GM19438 (cell line): Measurements from ENCODE around the gene ZCCHC14.

Experiments used
- ATAC-seq: cut with Tn5 transposase; IDR thresholded peaks from one replicate; pipeline ENCODE4 v1.9.1; 2021; ENCODE audit warnings: low read depth; ENCODE audit not compliant: unreplicated experiment

Gene ZCCHC14

DNA sequence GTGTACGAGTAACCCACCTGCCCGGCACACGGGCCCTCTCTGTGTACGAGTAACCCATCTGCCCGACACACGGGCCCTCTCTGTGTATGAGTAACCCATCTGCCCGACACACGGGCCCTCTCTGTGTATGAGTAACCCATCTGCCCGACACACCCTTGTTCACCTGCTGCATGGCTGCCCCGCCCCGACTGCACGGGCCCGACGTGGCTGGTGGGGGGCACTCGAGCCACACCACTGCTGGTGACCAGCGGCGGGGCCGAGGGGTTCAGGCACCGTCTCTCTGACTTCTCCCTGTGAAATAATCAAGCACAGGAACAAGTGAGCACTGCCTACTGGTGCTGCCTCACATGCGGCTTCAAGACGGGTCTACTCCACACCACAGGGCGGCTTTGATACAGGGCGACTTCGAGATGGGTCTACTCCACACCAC lies 78.6 kb downstream of the ZCCHC14 start:
- ATAC-seq: no peak

DNA sequence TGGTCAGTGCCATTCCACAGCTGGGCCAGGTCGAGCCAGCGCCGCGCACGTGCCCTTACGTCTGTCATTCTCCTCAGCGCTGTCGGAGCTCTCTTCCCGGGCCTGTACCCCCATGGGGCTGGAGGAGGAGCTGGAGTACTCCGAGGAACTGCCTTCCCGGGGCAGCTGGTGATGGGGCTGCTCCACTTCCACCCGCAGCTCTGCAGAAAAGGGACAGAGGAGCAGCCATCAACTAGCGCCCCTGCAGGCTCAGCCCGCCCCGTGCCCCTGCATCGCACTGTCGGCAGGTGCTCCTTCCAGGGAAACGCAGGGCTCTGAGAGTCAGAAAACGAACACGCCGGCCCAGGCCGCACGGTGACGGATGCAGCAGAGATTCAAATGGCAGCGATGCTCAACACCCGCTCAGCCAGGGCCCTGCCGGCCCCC lies 79.8 kb downstream of the ZCCHC14 start:
- no peak for ATAC-seq

DNA sequence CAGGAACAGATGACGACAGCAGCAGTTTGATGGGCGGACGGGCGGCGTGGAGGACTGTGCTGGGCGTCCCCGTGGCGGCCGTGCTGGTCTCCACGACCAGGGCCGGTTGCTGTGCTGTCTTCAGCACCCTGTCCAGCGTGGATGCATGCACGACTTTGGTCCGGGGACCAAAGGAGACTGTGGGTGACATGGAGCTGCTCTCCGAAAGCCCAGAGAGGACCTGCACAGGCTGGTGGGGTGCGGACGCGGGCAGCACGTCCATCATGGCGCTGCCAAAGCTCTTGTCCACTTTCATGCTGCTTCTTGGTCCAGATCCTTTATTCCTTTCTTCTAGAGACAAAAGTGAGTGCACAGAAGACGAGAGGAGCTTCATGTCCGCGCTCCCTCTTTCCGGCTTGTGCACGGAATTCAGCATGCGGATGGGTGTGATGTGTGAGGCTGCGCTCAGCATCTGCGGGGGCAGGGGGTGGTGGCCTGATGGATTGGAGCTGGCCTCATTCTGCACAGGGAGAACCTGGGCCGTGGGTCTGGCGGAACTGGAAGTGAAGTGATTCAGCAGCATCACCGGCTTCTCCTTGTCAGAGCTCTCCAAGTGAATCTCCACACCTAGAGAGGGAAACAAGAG lies 80.3 kb downstream of the ZCCHC14 start:
- ATAC-seq: no peak

GRCh38 chr16:87411375-87412271 lies 81.2 kb downstream of the ZCCHC14 start:
- no peak for ATAC-seq

DNA sequence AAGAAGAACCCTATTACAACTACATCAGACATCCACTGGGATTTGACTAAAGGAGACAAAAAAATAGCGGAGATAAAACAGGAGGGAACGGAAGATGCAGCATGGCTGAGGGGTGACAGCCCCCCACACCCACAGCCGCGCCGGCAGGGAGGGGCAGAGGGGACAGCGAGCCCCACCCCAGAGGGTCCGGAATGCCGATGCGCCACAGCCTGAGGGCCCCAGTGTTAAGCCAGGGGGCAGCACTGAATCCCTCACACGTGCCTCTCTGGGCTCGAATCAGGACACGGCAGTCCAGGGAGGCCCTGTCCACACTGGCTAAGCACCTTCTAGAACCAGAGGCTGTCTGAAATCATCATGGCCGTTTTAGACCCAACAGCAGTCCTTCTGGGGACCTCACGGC lies 81.9 kb downstream of the ZCCHC14 start:
- ATAC-seq: no peak

DNA sequence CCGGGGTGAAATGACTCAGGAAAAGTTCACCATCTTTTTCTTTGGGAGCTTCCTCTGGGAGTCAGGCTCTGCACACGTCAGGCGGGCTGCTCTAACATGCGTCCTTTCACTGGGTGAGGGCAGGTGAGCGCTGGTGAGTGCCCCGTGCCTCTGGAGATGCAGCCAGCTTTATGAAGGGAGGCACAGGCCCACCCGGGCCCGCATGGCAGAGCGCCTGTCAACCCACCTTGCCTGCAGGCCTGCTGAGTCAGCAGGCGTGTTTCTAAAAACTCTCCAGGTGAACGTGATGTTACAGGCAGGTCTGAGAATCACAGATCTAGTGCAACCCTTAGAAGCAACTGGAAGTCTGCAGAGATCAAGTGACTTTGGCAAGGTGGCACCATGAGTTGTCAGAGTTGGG lies 82.3 kb downstream of the ZCCHC14 start:
- ATAC-seq: no peak

DNA sequence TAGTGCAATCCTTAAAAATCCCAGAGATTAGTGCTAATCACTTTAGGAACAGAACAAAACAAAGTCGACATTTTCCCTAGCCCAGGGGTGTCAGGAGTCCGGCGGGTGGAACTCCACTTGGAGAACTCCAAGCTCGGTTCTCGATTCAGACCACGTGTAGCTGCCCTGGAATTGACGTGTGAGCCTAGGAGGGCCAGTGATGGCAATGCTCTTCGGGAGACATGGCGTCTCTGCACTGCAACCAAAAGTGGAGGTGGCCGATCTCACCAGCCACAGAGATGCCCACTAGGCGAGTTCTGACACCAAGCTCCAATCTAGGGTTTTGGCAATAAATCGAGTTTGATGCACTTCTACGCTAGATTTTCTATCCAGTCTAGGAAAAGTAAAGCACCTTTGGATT lies 83.0 kb downstream of the ZCCHC14 start:
- ATAC-seq: no peak

GRCh38 chr16:87409153-87409552 lies 83.7 kb downstream of the ZCCHC14 start:
- ATAC-seq: no peak

DNA sequence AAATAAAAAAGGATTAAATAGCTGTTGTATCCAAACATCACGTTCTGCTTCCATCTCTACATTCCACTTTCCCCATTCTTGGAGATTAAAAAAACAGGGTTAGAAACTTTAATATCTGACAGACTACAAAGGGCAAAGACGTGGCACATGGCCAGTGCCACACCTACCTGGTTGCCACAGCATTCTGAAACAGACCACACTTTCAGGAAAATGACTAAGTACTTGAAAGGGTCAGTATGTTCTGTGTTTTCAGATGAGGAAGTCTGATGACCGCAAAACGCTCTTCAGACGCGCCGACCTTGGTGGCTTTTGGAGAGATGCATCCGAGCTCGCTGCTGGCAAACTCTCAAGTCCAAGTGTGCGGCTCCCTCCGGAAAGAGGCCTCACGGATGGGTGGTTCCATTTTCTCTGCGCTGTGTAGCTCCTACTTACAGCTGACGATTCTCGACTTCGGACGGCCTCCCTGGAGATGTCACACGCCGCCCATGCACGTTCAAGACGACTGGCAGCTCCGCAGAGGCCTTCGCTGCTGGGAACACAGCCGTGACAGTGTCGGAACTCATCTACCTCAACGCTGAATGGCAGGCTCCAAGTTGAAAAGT lies 85.2 kb downstream of the ZCCHC14 start:
- no peak for ATAC-seq

DNA sequence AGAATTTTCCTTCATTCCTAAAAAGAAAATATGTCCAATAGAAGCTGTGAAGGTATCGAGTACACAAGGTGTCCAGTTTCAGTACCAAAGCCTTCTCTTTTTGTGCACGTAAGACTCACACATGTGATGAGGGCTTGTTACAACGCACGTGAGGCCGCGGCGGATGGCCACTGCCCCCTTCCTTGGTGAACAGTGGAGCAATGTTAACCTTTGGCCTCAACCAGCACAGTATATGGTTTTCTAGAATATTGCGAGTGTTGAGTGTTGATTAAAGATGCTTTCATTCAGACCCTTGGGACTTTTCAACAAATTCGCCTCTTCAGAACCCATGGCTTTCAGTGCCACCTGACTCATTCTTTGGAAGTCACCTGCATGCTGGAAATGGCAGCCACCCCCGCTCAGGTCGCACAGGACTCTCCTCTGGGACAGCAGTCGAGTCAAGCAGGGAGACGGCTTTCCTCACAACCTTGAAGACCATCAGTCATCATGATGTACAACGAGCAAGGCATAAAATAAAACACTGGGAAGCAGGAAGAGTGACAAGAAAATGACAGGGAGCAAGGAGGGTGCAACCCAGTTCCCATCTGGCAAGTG lies 86.2 kb downstream of the ZCCHC14 start:
- ATAC-seq: no peak

DNA sequence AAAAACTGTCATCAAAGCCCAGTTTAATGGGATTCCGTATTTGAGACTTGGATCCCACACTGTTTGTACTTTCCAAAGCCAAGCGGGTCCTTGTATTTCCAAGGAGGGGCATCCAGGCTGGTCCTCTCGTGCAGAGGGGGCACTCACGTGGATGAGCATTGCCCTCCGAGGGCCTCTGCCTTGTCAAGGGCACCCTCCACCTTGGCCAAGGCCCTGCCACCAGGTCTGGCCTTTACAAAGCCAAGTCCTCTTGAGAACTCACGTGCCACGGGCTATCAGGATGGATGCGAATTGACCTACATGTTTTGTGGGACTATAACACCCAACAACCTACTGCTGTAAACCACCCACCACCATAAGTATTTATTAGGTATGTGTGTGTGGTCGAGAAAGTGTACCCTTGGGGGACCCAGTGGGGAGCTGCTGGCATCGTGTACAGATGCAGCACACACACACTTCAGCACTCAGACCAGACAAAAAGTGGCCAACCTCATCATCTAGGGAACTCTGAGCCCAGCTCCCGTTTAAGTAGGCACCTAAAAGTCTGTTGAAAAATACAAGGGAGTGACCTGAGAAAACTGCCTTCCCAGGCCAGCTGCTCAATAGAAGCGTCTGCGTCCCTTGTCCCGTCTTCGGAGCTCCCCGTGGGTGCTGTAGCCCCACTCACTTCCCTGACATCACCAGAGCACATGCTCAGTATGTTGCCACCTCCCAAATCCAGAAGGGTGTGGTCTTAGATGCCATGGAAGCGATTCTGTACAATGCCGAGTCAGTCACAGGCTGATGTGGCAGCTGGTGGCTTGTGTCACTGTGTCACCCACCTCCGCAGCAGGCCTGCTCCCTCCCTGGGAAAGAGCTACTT lies 87.8 kb downstream of the ZCCHC14 start:
- ATAC-seq: no peak

DNA sequence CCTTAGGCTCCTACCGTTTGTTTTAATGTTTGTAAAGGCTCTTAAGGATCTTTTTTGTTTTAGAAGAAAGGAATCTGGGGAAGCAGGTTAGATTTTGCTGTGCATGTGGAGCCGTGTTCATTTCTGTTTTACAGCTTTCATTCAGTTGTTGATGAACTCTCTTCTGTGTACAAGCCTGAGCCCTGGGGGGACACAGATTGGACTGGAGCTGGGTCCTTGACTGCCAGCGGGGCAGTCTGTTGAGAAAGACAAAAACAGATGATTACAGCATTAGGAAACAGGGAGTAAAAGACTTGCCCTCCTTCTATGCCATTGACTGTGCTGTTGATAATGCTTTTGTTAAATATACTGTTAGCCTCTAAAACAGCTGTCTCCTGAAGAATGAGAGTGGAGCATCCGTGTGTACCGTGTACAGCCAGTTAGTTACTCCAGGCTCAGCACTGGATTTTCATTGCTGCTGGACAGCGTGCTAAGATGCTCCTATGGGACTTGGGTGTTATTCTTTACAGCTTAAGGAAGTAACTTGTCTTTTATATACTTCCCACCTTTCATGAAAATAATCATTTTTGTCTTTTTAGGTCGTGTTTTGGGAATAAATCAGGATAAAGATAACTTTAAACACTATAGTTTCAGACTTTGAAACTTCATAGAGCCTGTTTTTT lies 97.5 kb downstream of the ZCCHC14 start:
- no peak for ATAC-seq

- ATAC-seq: no peak
Observed at GRCh38 chr16:87393680-87394055, 99.2 kb downstream of the ZCCHC14 start.

DNA sequence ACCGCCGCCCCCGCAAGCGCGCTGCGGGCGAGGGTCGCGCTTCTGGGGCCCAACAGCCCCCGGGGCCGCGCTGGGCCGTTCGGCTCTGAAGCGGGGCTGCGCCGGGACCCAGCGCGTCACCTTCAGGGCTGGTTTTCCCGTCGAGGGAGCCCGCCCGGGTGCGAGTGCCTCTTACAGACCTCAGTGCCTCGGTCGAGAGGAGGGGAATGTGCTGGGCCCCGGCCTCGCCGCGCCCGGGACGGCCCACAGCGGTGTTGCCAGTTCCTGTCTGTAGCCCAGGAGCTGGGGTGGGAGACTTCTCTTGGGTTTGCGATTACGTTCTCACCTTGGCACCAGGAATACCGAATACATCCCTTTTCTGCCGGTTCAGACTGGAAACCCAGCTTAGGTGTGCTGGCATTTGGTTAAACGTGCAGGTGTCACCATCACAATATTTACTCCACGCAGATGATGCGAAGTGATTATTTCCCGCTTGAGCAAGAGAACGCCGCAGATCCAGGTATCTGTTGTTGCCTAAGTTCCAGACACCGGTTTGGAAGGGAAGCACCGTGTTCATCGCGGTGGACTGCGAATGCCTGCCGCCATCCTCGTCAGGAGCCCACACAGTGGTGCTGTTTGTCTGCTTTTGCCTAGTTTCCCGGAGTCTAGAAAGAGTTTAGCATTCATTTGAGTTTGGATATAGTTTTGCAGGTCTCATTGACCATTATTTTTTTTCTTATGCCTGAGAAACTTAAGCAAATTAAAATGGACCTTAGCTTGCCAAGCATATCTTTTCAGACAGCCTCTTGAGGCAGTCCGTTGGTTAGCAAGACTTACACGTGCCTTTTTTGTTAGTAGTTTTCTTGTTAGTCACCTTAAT lies 99.8 kb downstream of the ZCCHC14 start:
- ATAC-seq: no peak

GRCh38 chr16:87391950-87392820 lies 100.6 kb downstream of the ZCCHC14 start, which contains the start of gene MAP1LC3B:
MAP1LC3B (plus strand) TSS chr16:87392336; CDS start chr16:87392428, 92 bp downstream.
- peak; percentile 54 for ATAC-seq

DNA sequence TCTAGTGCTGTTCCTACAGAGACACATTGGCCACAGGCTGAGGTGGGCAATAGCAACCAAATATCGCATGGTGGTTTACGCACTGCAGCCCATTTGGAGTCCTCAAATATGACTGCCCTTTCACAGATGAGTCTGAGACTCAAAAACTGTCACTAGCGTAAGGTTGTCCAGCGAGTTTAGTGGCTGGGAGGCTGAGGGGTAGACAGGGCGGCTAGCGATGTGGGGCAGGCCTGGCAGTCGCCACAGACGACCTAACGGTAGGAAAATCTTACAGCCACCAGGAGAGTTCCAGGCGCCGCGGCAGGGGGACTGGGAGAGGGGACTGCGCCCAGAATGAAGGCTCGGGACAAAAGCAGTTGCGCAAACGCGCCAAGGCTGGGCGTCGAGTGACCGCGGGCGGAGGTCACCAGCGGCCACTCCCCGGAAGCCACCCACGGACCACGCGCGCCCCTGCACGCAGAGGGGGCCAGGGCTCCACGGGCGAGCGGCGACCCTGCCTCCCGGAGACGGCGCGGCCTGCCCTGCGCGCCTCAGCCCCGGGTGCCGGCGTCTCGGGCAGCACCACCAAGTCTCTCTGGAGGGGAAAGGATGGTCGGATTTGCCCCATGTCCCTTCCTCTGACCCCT lies 101.4 kb downstream of the ZCCHC14 start:
- ATAC-seq: peak; percentile 11

DNA sequence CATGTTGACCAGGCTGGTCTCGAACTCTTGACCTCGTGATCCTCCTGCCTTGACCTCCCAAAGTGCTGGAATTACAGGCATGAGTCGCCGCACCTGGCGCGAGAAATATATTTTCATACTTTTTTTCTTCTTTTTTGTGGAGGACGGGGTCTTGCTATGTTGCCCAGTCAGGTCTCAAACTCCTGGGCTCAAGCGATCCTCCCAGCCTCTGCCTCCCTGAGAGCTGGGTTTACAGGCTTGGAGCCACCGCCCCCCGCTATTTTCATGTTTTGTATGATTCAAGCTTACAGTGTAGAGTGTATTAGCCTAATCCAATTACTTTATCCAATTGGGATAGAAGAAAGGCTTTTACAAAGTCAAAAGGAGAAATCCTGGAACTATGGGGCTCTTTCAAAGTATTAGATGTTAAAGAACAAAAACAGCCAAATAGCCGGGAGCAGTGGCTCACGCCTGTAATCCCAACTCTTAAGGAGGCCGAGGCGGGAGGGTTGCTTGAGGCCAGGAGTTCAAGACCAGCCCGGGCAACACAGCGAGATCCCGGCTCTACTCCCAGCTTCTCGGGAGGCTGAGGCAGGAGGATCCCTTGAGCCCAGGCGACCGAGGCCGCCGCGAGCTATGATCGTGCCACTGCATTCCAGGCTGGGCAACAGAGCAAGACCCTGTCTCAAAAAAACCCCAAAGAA lies 102.0 kb downstream of the ZCCHC14 start:
- ATAC-seq: no peak
